ENCODE results near the gene NYAP2.

NYAP2 gene

GRCh38 chr2:225569995-225570394 is 170.5 kb downstream of the NYAP2 start:
- no peak for DNase-seq

GRCh38 chr2:225573603-225574002 is 174.1 kb downstream of the NYAP2 start:
- no peak for DNase-seq

- DNase-seq: no peak
These were observed 175.2 kb downstream of the NYAP2 start for GRCh38 chr2:225574582-225575138.

- DNase-seq: no peak
These were observed 181.6 kb downstream of the NYAP2 start for GRCh38 chr2:225581135-225581534.

- no peak for DNase-seq
These were observed 182.4 kb downstream of the NYAP2 start for GRCh38 chr2:225581906-225582305.

GRCh38 chr2:225582355-225583116 is 183.0 kb downstream of the NYAP2 start:
- no peak for DNase-seq

GRCh38 chr2:225584796-225585195 is 185.3 kb downstream of the NYAP2 start:
- DNase-seq: no peak

GRCh38 chr2:225590932-225591331 is 191.4 kb downstream of the NYAP2 start:
- DNase-seq: no peak

GRCh38 chr2:225597911-225598310 is 198.4 kb downstream of the NYAP2 start:
- no peak for DNase-seq

GRCh38 chr2:225598426-225598825 is 198.9 kb downstream of the NYAP2 start:
- DNase-seq: no peak

- DNase-seq: no peak
These were observed 199.4 kb downstream of the NYAP2 start for GRCh38 chr2:225598897-225599296.

GRCh38 chr2:225599856-225600255 is 200.3 kb downstream of the NYAP2 start:
- DNase-seq: no peak

GRCh38 chr2:225600444-225600843 is 200.9 kb downstream of the NYAP2 start:
- DNase-seq: no peak

- no peak for DNase-seq
These were observed 201.4 kb downstream of the NYAP2 start for GRCh38 chr2:225600865-225601264.

- no peak for DNase-seq
These were observed 202.7 kb downstream of the NYAP2 start for GRCh38 chr2:225602205-225602604.

- no peak for DNase-seq
These were observed 208.6 kb downstream of the NYAP2 start for GRCh38 chr2:225608136-225608535.

- DNase-seq: no peak
These were observed 213.1 kb downstream of the NYAP2 start for GRCh38 chr2:225612636-225613035.

GRCh38 chr2:225614915-225615314 is 215.4 kb downstream of the NYAP2 start:
- DNase-seq: no peak

GRCh38 chr2:225615514-225615913 is 216.0 kb downstream of the NYAP2 start:
- DNase-seq: no peak

- DNase-seq: no peak
These were observed 216.9 kb downstream of the NYAP2 start for GRCh38 chr2:225616372-225616771.

- DNase-seq: no peak
These were observed 217.3 kb downstream of the NYAP2 start for GRCh38 chr2:225616848-225617247.

- no peak for DNase-seq
These were observed 220.7 kb downstream of the NYAP2 start for GRCh38 chr2:225620227-225620626.

GRCh38 chr2:225630824-225631533 is 231.5 kb downstream of the NYAP2 start:
- no peak for DNase-seq

- DNase-seq: no peak
These were observed 232.8 kb downstream of the NYAP2 start for GRCh38 chr2:225632351-225632750.
